NCI-H82 treated with DMSO at 0.1 percent for 48 hours (cell line): ENCODE results near the gene MAPKAP1.

Experiments used
- DNase-seq: peaks from one replicate; lab custom pipeline; 2025; ENCODE audit not compliant: unreplicated experiment; lab: John Stamatoyannopoulos, UW

MAPKAP1 gene

GRCh38 chr9:125679597-125680189, 27.3 kb downstream of the MAPKAP1 start:
- DNase-seq, result no peak

- DNase-seq, result no peak
Observed at GRCh38 chr9:125674981-125675973, 31.7 kb downstream of the MAPKAP1 start.

- no peak for DNase-seq
Observed at GRCh38 chr9:125672876-125673275, 34.1 kb downstream of the MAPKAP1 start.

- no peak for DNase-seq
Observed at GRCh38 chr9:125663127-125663526, 43.9 kb downstream of the MAPKAP1 start.

- DNase-seq, result no peak
Observed at GRCh38 chr9:125660557-125660956, 46.5 kb downstream of the MAPKAP1 start.

GRCh38 chr9:125659954-125660353, 47.1 kb downstream of the MAPKAP1 start:
- no peak for DNase-seq

- DNase-seq, result no peak
Observed at GRCh38 chr9:125659201-125659840, 47.7 kb downstream of the MAPKAP1 start.

GRCh38 chr9:125656560-125656959, 50.4 kb downstream of the MAPKAP1 start:
- no peak for DNase-seq

- no peak for DNase-seq
Observed at GRCh38 chr9:125655691-125656410, 51.2 kb downstream of the MAPKAP1 start.

GRCh38 chr9:125655066-125655633, 51.9 kb downstream of the MAPKAP1 start:
- DNase-seq, result no peak

- no peak for DNase-seq
Observed at GRCh38 chr9:125654121-125654520, 52.9 kb downstream of the MAPKAP1 start.

- no peak for DNase-seq
Observed at GRCh38 chr9:125653325-125653724, 53.7 kb downstream of the MAPKAP1 start.

GRCh38 chr9:125652759-125653158, 54.2 kb downstream of the MAPKAP1 start:
- DNase-seq, result no peak

GRCh38 chr9:125652233-125652594, 54.8 kb downstream of the MAPKAP1 start:
- DNase-seq, result no peak

- DNase-seq, result no peak
Observed at GRCh38 chr9:125651576-125652232, 55.3 kb downstream of the MAPKAP1 start.

GRCh38 chr9:125650271-125650737, 56.7 kb downstream of the MAPKAP1 start:
- DNase-seq, result no peak

- DNase-seq, result no peak
Observed at GRCh38 chr9:125649826-125650225, 57.2 kb downstream of the MAPKAP1 start.

GRCh38 chr9:125649315-125649714, 57.7 kb downstream of the MAPKAP1 start:
- DNase-seq, result no peak

- no peak for DNase-seq
Observed at GRCh38 chr9:125648294-125648693, 58.7 kb downstream of the MAPKAP1 start.

GRCh38 chr9:125646621-125647100, 60.3 kb downstream of the MAPKAP1 start:
- no peak for DNase-seq
